MV-4-11 (cell line): Measurements from ENCODE around the gene MAGOH.
A peak's percentile ranks its signal among the peaks of the same experiment; 100 is the strongest.
"Not testable (repeated sequence)": the region's sequence is repeated elsewhere in the genome, so short reads cannot be mapped to it uniquely, and the experiment has no call there.

ENCODE experiments used
- DNase-seq: peaks from one replicate; lab custom pipeline; 2025; lab: John Stamatoyannopoulos, UW

Gene MAGOH

DNA sequence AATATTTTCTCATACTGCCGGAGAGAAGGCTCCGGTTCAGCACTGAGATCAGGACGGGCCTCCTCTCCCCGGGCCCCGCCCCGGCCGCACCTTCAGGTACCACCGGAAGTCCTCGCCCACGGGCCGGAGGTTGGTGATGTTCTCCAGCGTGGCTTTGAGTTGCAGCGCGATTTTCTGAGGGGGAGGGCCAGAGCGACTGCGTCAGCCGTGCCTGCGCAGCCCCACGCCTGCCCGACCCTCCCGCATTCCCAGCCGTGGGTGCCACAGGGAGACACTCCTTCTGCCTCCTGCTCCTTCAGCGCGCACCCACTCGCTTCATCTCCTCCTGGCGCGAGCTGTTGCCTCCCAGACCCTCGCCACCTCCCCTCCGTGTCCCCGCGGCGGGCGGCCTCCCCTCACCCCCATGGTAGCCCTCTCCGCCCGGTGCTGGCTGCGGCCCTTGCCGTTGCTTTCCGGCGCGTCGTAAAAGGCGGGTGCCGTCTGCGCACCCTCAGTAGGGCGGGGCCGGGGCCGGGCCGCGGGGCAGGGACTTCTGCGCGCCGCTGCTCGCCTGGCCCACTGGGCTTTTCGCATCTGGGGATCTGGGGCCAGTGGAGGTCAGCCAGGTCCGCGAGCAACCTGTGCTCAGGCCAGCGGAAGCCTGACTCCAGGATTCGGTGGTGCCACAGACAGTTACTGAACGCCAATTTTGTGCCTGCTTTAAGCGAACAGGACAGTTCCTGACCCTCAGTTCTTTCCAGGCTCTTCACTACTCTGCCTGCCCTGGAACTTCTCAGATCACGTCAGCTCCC is 18.0 kb downstream of the MAGOH start, which contains the start of gene CZIB:
Gene CZIB, minus strand, starts transcription at position 464 of the 791 bp plus-strand sequence. Its CDS starts 59 bp downstream, at position 405.
- DNase-seq = peak; percentile 77

GRCh38 chr1:53219711-53220110 is 18.6 kb downstream of the MAGOH start:
- no peak for DNase-seq

GRCh38 chr1:53218201-53218600 is 20.1 kb downstream of the MAGOH start:
- no peak for DNase-seq

DNA sequence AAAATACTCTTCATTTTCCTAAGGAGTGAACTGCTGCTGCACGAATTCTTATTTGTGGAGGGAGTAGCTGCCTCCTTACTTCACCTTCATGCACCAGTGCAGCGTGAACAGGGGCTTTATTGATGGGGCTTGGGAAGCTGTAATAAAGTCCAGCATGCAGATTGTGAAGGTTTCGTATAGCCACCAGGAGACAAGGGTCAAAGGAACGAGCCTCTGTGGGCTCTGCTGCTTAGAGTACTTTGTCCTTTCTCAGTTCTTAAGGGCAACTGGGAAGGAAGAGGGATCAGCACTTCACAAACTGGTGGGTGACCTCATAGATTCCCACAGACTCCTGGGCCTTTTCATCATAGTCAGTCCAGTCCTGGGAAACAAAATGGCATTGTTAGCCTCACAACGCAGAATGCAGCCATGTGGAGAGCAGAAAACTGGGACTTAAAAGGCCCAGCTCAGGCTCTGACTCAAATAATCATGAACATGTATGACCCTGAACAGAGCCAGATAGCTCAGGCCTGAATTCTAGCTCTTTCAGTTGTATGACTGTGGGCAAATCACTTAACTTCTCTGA is 23.9 kb downstream of the MAGOH start:
- DNase-seq = no peak

- DNase-seq = no peak
Observed at GRCh38 chr1:53210954-53211353, 27.4 kb downstream of the MAGOH start.

DNA sequence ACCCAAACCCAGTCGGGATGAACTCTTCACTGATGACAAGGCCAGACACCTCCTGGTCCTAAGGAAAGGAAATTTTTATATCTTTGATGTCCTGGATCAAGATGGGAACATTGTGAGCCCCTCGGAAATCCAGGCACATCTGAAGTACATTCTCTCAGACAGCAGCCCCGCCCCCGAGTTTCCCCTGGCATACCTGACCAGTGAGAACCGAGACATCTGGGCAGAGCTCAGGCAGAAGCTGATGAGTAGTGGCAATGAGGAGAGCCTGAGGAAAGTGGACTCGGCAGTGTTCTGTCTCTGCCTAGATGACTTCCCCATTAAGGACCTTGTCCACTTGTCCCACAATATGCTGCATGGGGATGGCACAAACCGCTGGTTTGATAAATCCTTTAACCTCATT is 28.0 kb downstream of the MAGOH start:
- DNase-seq = no peak

DNA sequence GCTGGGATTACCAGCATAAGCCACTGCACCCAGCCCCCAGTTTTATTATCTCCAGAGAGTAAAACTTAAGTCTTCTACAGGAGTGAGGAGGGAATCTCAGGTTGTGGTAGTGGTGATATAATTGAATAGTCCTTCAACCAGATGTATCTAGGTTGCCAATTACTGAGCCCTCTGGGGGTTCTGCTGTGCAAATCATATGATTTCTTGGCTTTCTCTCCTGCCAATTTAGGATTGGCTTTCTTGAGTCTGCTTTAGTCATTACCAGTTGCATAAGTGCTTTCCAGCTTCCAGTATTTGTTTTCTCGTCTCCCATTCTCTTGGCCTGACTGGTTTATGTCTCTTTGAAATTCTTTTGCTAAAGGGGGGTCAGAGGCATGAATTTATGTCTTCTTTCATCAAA is 30.6 kb downstream of the MAGOH start:
- no peak for DNase-seq

- no peak for DNase-seq
Observed at GRCh38 chr1:53206735-53207379, 31.5 kb downstream of the MAGOH start.

DNA sequence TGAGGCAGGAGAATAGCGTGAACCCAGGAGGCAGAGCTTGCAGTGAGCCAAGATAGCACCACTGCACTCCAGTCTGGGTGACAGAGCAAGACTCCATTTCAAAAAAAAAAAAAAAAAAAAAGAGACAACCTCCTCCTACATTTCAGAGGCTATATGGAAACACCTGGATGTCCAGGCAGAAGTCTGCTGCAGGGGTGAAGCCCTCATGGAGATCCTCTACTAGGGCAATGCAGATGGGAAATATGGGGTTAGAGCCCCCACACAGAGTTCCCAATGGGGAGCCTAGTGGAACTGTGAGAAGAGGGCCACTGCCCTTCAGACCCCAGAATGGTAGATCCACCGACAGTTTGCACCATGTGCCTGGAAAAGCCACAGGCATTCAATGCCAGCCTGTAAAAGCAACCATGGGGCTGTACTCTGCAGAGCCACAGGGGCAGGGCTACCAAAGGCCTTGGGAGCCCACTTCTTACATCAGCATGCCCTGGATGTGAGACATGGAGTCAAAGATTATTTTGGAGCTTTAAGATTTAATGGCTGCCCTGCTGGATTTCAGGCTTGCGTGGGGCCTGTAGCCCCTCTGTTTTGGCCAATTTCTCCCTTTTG is 32.1 kb downstream of the MAGOH start:
- not testable (repeated sequence) for DNase-seq

- not testable (repeated sequence) for DNase-seq
Observed at GRCh38 chr1:53205496-53205895, 32.8 kb downstream of the MAGOH start.

DNA sequence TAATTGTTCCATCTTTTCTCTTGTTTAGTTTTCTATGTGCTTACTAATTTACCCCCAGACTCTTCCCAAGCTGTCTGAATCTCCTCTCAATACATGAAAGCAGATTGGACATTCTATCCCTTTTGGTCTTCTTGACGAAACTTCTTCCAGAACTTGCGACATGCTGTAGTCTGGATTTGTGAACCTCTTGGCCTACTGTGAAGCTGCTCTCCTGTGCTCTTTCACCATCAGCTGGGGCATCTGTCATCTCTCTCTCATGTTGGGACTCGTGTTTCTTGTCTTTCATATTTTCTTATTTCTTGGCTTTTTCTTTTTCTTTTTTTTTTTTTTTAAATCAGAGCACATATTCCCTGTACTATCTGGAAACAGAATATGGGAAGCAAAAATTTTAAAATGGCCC is 34.9 kb downstream of the MAGOH start:
- DNase-seq = no peak

DNA sequence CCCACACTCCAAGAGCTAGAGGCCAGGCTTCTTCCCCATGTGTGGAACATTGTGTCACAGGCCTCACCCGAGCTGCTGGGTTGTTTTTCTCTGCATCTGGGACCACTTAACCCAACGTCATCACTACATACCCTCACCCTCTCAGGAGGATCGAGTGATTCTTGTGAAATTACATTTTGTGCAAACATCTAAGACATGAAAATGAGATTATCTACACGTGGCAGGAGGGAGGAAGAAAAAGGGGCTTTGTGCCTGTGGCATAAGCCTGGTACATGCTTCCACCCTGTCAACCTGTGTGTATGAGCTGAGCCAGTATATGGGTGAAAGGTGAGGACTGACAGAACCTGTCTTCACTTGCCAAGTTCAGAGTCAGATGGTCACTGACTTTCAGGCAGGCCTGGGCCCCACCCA is 40.1 kb downstream of the MAGOH start:
- no peak for DNase-seq

DNA sequence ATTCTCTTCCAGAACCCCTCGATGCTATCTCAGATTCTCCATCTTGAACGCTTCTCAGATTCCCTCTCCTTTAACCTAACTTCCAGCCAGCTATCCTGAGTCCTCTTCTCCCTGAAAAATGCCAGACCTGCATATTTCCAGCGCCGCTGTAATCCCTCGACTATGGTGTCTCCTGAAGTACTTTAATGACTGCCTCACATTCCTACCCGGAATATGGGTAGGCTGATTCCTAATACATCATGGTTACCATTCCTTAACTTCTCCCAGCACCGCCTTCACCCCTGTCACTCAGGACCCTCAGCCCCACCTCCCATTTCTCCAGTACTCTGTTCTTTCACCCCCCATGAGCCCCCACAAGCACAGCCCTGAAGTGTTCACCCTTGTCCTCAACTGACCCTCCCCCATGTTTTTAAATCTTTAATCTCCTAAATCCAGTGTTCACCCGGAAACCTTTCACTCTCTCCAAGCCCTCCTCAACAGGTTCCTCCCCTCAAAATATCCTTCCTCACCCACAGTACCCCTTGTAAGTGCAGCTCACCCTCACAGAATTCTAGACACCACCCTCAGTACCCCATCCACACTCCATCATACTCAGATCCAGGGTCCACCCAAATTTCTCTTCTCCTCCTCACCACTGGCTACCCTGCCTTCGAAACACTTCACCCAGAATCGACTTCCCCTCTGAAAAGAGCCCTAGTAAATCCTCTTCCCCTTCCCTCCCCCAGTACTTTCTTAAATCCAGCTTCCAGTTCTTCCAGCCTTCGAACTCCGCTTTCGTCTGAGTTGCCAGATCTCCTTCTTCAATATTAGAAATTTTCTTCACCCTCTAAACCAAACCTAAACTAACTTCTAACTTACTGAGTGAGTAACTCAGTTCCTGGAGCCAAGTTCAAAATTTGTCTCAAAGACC is 40.8 kb downstream of the MAGOH start:
- peak; percentile 67 for DNase-seq

DNA sequence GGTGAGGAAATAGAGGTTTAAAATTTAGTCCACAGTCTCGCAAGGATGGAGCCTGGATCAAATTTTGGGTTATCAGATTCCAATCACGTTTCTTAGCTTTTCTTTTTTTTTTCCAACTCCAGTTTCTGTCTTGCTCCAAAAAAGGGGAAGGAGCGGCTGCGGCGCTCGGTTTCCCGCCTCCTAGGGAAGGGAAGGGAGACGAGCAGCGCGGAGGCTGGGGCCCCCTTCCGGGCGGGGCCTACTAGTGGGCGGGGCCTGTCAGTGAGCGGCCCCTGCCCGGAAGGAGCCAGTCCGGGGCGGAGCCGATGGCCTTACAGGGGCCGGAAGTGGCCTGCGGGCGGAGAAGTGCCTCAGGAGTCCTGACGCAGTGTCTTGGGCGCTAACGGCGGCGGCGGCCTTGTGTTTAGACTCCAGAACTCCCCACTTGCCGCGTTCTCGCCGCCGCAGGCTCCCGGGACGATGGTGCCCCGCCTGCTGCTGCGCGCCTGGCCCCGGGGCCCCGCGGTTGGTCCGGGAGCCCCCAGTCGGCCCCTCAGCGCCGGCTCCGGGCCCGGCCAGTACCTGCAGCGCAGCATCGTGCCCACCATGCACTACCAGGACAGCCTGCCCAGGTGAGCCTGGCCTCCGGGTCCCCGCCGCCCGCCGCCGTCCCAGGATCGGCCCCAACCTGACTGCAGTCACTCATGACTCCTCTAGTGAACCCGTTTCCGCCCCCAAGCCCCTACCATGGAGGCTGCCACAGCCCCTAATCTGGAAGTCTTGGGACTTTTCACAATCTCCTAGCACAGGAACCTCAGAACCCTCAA is 41.6 kb downstream of the MAGOH start, which contains the start of gene CPT2:
Gene CPT2, plus strand, starts transcription at position 340 of the 806 bp plus-strand sequence. Its CDS starts 120 bp downstream, at position 460.
- peak; percentile 95 for DNase-seq

DNA sequence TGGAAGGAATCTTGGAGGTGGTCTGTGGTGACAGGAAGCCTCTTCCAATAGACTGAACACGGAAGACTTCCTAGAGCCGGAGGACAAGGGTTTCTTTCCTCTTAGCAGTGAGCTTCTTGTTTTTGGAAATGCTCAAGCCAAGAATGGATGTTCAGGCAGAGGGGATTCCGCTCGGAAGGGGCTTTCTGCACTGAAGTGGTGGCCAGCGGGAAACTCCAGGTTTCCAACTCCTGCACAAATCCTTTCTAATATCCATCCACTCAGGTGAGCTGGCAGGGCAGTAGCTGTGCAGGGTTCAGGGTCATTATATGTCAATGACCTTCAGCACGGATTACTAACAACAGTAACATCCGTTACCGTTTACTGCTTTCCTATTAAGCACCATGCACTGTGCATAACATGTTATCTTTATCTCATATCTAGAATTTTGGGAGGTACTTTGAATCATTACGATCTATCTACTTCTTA is 42.3 kb downstream of the MAGOH start:
- no peak for DNase-seq

DNA sequence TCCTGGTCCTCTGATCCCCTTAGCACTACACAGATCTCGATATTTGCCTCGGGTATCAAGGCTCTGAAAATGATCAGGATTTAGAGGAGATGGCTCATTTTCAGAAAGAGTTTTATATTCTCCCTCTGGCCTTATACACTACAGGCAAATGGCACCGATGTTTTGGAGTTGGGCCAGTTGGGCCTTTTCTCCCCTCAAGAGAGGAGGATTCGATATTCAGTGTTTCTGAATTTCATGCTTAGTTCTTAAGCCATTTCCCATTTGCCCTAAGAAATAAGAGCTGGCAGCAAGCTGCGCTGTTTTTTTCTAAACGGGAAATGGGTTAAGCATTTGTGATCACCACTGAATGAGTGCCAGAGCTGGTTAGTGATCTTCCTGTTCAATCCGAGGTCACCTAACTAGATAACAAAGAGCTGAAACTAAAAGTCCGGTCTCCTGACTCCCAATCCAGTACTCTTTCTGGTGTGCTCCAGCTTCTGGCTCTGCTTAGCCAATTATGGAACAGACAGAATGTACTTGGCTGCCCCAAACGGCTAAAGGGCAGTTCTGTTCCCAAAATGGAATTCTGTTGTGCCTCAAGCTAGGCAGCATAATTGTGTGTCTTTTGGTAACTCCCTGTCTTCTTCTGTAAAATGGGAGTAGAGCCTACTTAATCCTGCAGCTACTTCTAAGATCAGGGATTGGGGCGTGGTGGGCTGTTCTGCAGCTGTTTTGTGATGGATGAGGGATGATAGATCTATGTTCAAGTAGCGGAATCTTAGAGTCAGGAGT is 42.9 kb downstream of the MAGOH start:
- no peak for DNase-seq

DNA sequence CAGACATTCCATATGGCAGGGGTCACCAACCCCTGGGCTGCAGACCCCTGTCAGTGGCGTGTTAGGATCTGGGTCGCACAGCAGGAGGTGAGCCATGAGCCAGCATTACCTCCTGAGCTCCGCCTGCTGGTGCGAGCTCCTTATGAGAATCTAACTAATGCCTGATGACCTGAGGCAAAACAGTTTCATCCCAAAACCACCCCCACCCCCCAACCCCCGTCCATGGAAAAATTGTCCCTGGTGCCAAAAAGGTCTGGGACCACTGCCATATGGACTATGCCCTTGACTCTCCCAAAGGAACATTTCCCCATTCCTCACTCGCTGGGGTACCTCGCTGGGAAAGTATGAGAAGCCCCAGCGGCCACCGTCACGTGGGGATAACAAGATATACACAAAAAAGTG is 48.1 kb downstream of the MAGOH start:
- no peak for DNase-seq

DNA sequence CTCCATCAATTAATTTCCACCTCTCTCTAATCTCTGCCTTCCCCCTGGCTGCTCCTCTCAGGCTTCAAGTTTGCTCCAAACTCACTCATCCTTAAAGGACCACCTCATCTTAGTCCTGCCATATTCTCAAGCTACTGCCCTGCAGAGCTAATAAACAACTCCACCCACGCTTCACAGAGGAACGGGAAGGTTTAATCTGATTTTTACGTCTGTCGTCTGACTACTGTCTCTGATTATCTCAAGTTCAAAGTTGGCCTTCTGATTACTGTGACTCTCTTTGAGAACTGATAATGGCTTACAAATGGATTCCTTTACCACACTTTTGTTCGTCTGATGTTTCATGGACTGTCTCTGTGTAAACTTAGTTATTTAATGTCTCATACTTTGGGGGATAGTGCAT is 49.3 kb downstream of the MAGOH start:
- no peak for DNase-seq

- no peak for DNase-seq
Observed at GRCh38 chr1:53188099-53188498, 50.2 kb downstream of the MAGOH start.

- no peak for DNase-seq
Observed at GRCh38 chr1:53187401-53187800, 50.9 kb downstream of the MAGOH start.
